IMR-90 (cell line): Measurements from ENCODE around the gene HTATSF1. TPM values are rescaled to one million over a fixed set of nuclear protein-coding genes. Genes with fewer than 3 reads are reported as not detected.

Experiments
- ATAC-seq: fragments of 200-7000 bp; cut with Tn5 transposase; 2 replicates; pipeline ENCODE4 v1.9.1; 2020; ENCODE audit warnings: low read depth, mild to moderate bottlenecking, moderate library complexity
- BruUV-seq: library from RNA; stranded (reverse); fragments of 400-500 nt; replicated peaks from 2 replicates; lab custom pipeline; 2021; lab: Mats Ljungman, UMichigan
- CTCF ChIA-PET: fragments of 300-600 bp; formaldehyde crosslinking; extraction: SDS; loops from one replicate; lab custom pipeline; 2021; ENCODE audit warnings: antibody characterized with exemption; lab: Yijun Ruan, JAX
- POLR2A ChIA-PET: fragments of 300-600 bp; sonication (Branson Sonifier 250); formaldehyde crosslinking; loops from one replicate; lab custom pipeline; 2022; ENCODE audit warnings: antibody characterized with exemption; ENCODE audit not compliant: unreplicated experiment; lab: Charles Lee
- DNase-seq: peaks from one replicate; pipeline ENCODE4 v3.0.0; 2013
- H2AFZ ChIP-seq: replicated peaks from 2 replicates; pipeline ENCODE3; 2013; ENCODE audit warnings: low read length, mild to moderate bottlenecking; ENCODE audit not compliant: poor library complexity
- H2AK5ac ChIP-seq: 2 replicates; pipeline ENCODE4 v1.6.1; 2013; ENCODE audit warnings: low read depth, low read length, inconsistent platforms
- H2AK9ac ChIP-seq: replicated peaks from 2 replicates; pipeline ENCODE3; 2013; ENCODE audit warnings: mild to moderate bottlenecking, low read depth, low read length, moderate library complexity; ENCODE audit not compliant: poor library complexity
- H2BK120ac ChIP-seq: 2 replicates; pipeline ENCODE4 v1.6.1; 2013; ENCODE audit warnings: low read depth, low read length, inconsistent platforms
- H2BK15ac ChIP-seq: 3 replicates; pipeline ENCODE4 v1.6.1; 2013; ENCODE audit warnings: low read depth, low read length, inconsistent platforms
- H2BK20ac ChIP-seq: 2 replicates; pipeline ENCODE4 v1.6.1; 2013; ENCODE audit warnings: low read depth, mild to moderate bottlenecking, inconsistent platforms, low read length, moderate library complexity
- H2BK5ac ChIP-seq: 2 replicates; pipeline ENCODE4 v1.6.1; 2013; ENCODE audit warnings: mild to moderate bottlenecking, low read depth, low read length, inconsistent platforms; ENCODE audit not compliant: poor library complexity, severe bottlenecking
- H3K14ac ChIP-seq: replicated peaks from 2 replicates; pipeline ENCODE4 v1.6.1; 2013; ENCODE audit warnings: low read depth, low read length, inconsistent platforms
- H3K18ac ChIP-seq: 2 replicates; pipeline ENCODE4 v1.6.1; 2013; ENCODE audit warnings: low read depth, low read length, control low read depth
- H3K23ac ChIP-seq: 2 replicates; pipeline ENCODE4 v1.6.1; 2013; ENCODE audit warnings: low read depth, low read length, inconsistent platforms
- H3K27ac ChIP-seq: 2 replicates; pipeline ENCODE4 v1.5.1; 2013; ENCODE audit warnings: mild to moderate bottlenecking, control low read depth, low read length; ENCODE audit not compliant: insufficient read depth
- H3K27me3 ChIP-seq: 2 replicates; pipeline ENCODE4 v1.6.1; 2013; ENCODE audit warnings: low read length; ENCODE audit not compliant: control insufficient read depth, insufficient read depth
- H3K36me3 ChIP-seq: 2 replicates; pipeline ENCODE4 v1.6.1; 2013; ENCODE audit warnings: low read length, mixed read lengths; ENCODE audit not compliant: control insufficient read depth, insufficient read depth
- H3K4ac ChIP-seq: 2 replicates; pipeline ENCODE4 v1.6.1; 2013; ENCODE audit warnings: low read depth, low read length, inconsistent platforms
- H3K4me1 ChIP-seq: 2 replicates; pipeline ENCODE4 v1.6.1; 2013; ENCODE audit warnings: low read length, mixed read lengths; ENCODE audit not compliant: control insufficient read depth, insufficient read depth
- H3K4me2 ChIP-seq: 2 replicates; pipeline ENCODE4 v1.6.1; 2013; ENCODE audit warnings: low read depth, mild to moderate bottlenecking, control low read depth, low read length, moderate library complexity
- H3K4me3 ChIP-seq: 2 replicates; pipeline ENCODE4 v1.5.1; 2013; ENCODE audit warnings: low read depth, mild to moderate bottlenecking, control low read depth, low read length, moderate library complexity; ENCODE audit not compliant: insufficient read depth
- H3K56ac ChIP-seq: 2 replicates; pipeline ENCODE4 v1.6.1; 2013; ENCODE audit warnings: low read length, inconsistent platforms; ENCODE audit not compliant: insufficient read depth; ENCODE audit errors: extremely low read depth
- H3K79me1 ChIP-seq, 2 experiments: 2 replicates each; pipeline ENCODE4 v1.6.1; 2013; ENCODE audit warnings: low read length in 2 of 2, inconsistent platforms in 1 of 2, low read depth in 1 of 2
- H3K9ac ChIP-seq: 2 replicates; pipeline ENCODE4 v1.6.1; 2013; ENCODE audit warnings: low read depth, low read length, control low read depth
- H3K9me1 ChIP-seq: 2 replicates; pipeline ENCODE4 v1.6.1; 2013; ENCODE audit warnings: low read length, inconsistent platforms; ENCODE audit not compliant: insufficient read depth
- H3K9me3 ChIP-seq: 2 replicates; pipeline ENCODE4 v1.6.1; 2013; ENCODE audit warnings: low read length; ENCODE audit not compliant: control insufficient read depth, insufficient read depth
- H4K20me1 ChIP-seq: 2 replicates; pipeline ENCODE4 v1.6.1; 2013; ENCODE audit warnings: low read length, inconsistent platforms; ENCODE audit not compliant: insufficient read depth
- H4K5ac ChIP-seq: 2 replicates; pipeline ENCODE4 v1.6.1; 2013; ENCODE audit warnings: mild to moderate bottlenecking, low read depth, low read length, control low read depth
- H4K8ac ChIP-seq, 2 experiments: 2 replicates each; pipeline ENCODE4 v1.6.1; 2013; ENCODE audit warnings: low read depth in 2 of 2, low read length in 2 of 2, control low read depth in 1 of 2, inconsistent platforms in 1 of 2
- H4K91ac ChIP-seq: 2 replicates; pipeline ENCODE4 v1.6.1; 2013; ENCODE audit warnings: low read depth, low read length, inconsistent platforms; ENCODE audit not compliant: insufficient read depth
- CHD1 ChIP-seq: IDR thresholded peaks from 2 replicates; pipeline ENCODE4 v1.6.1; 2012; ENCODE audit warnings: low read depth, low read length, improper control_type of control experiment
- ELK1 ChIP-seq: fragments of 150-350 bp; IDR thresholded peaks from 2 replicates; pipeline ENCODE4 v1.6.1; 2016; ENCODE audit warnings: low read depth, mild to moderate bottlenecking, low read length, moderate library complexity, borderline replicate concordance
- FOS ChIP-seq: fragments of 150-350 bp; IDR thresholded peaks from 2 replicates; pipeline ENCODE4 v1.6.1; 2016; ENCODE audit warnings: low read depth, low read length
- RAD21 ChIP-seq: IDR thresholded peaks from 2 replicates; pipeline ENCODE4 v1.6.1; 2012; ENCODE audit warnings: low read length, improper control_type of control experiment
- RFX5 ChIP-seq: IDR thresholded peaks from 2 replicates; pipeline ENCODE4 v1.8.0; 2012; ENCODE audit warnings: low read depth, mild to moderate bottlenecking, low read length, moderate library complexity
- USF2 ChIP-seq: fragments of 150-350 bp; IDR thresholded peaks from 2 replicates; pipeline ENCODE4 v1.6.1; 2017; ENCODE audit warnings: mild to moderate bottlenecking, antibody characterized with exemption, low read length, low read depth
- WGBS, 2 experiments: methylation state at CpG; one replicate each; pipeline versions ENCODE4 v1.1.5 to v1.1.7; 2013; ENCODE audit warnings: missing lambda C conversion rate in 2 of 2; ENCODE audit not compliant: insufficient read length in 1 of 2; ENCODE audit errors: extremely low coverage in 2 of 2; 5-methylcytosine and 5-hydroxymethylcytosine counted together
- dilution Hi-C: fragments of 300-500 bp; cut with HindIII; formaldehyde crosslinking; loops from one replicate; pipeline ENCODE4 v1.14.3; 2018; ENCODE audit warnings: low sequenced_read_pairs; ENCODE audit not compliant: unreplicated experiment
- in situ Hi-C: fragments of 300-500 bp; cut with MboI; formaldehyde crosslinking; loops from 3 replicates; pipeline ENCODE4 v1.14.3; 2019; ENCODE audit warnings: low sequenced_read_pairs, inconsistent platforms, mixed read lengths
- intact Hi-C: fragments of 100-400 bp; cut with micrococcal nuclease; formaldehyde crosslinking; loops from 2 replicates; pipeline ENCODE4 v1.10.0; 2022
- polyA plus RNA-seq, 3 experiments: library from polyadenylated mRNA; depleted of rRNA; stranded (reverse); fragments of >200 nt; gene quantifications; 2 replicates each; pipeline ENCODE4 v1.2.3, GENCODE V29; 2012; ENCODE audit warnings: low replicate concordance in 1 of 3
- total RNA-seq: library from RNA; depleted of rRNA; stranded (reverse); fragments of >200 nt; gene quantifications from 2 replicates; pipeline ENCODE4 v1.2.3, GENCODE V29; 2012

HTATSF1 gene
- total and polyA plus RNA-seq, 2 of the 4 experiments (the other 2 are of a cell fraction): 6.8 to 19.0 TPM

GRCh38 chrX:136542281-136542680, 44.9 kb downstream of the HTATSF1 start:
- Histone ChIP-seq H2AFZ (no peak overlapping the region), H3K27ac (no peak overlapping the region), H3K79me1 (no peaks in the 10 kb centered on the region), H2BK120ac (no peak overlapping the region), H3K4me3 (no peak overlapping the region), H2BK20ac (no peak overlapping the region), H2AK5ac (no peak overlapping the region), H3K18ac (no peak overlapping the region), H3K4me1 (no peaks in the 10 kb centered on the region), H3K23ac (no peak overlapping the region), H3K4me2 (no peak overlapping the region), H4K8ac (no peak overlapping the region), H3K4ac (no peak overlapping the region), H4K20me1 (no peaks in the 10 kb centered on the region), H3K56ac (no peak overlapping the region), H3K9me1 (no peaks in the 10 kb centered on the region), H2BK5ac (no peak overlapping the region), H4K91ac (no peak overlapping the region), H3K27me3 (peaks cover 8% of the 10 kb centered on the region), H4K5ac (no peak overlapping the region), H3K14ac (no peak overlapping the region), H2AK9ac (no peak overlapping the region), H3K9me3 (no peaks in the 10 kb centered on the region), H3K36me3 (no peaks in the 10 kb centered on the region), H3K9ac (no peak overlapping the region), H2BK15ac (no peak overlapping the region)
- no CpG with 5 or more reads among the region's 7 CpGs for whole genome bisulfite sequencing, 2 experiments
- DNase-seq (no peak), ATAC-seq (no peak)
- in situ Hi-C loops: no loop called here
- POLR2A ChIA-PET: no interaction called here
- dilution Hi-C loops: no loop called here
- BruUV-seq: no TSS peak
- intact Hi-C loops: no loop called here
- CTCF ChIA-PET: interaction anchor here (0.7 kb wide), 1 partner anchor 233 kb away, joined by 4 read pairs; no protein-coding TSS in a partner anchor
- no peak for TF ChIP-seq RFX5
- TF ChIP-seq RAD21: no peak
- TF ChIP-seq CHD1: no peak
- TF ChIP-seq USF2: no peak
- no peak for TF ChIP-seq ELK1
- TF ChIP-seq FOS: no peak
